Endothelial cell of umbilical vein (primary cell): ENCODE measurements around the gene SCTR. TPM values are rescaled to one million over a fixed set of nuclear protein-coding genes. Genes with fewer than 3 reads are reported as not detected.

ENCODE experiments used
- BruUV-seq: library from RNA; stranded (reverse); fragments of 400-500 nt; replicated peaks from 2 replicates; lab custom pipeline; 2021; lab: Mats Ljungman, UMichigan
- CTCF ChIA-PET: fragments of 300-600, 350-600 bp; sonication (Branson Sonifier 250); formaldehyde crosslinking; loops from one replicate; lab custom pipeline; 2021; ENCODE audit warnings: antibody characterized with exemption, inconsistent platforms; lab: Charles Lee
- POLR2A ChIA-PET: fragments of 300-600, 350-600 bp; sonication (Branson Sonifier 250); formaldehyde crosslinking; loops from one replicate; lab custom pipeline; 2021; ENCODE audit warnings: antibody characterized with exemption, inconsistent platforms; lab: Charles Lee
- DNase-seq: peaks from one replicate; pipeline ENCODE4 v3.0.0-alpha.2; 2011; ENCODE audit warnings: low read depth, low spot score
- FAIRE-seq: peaks from 2 replicates; lab custom pipeline; 2011; peaks lifted over from hg19 to GRCh38; lab: Jason Lieb, UNC
- H2AFZ ChIP-seq: 2 replicates; pipeline ENCODE4 v1.6.0; 2012; ENCODE audit warnings: low read depth, low read length, control low read depth, inconsistent platforms
- H3K27ac ChIP-seq: 2 replicates; pipeline ENCODE4 v1.5.1; 2011; ENCODE audit warnings: low read depth, mild to moderate bottlenecking, control low read depth, low read length, moderate library complexity; ENCODE audit not compliant: insufficient read depth
- H3K27me3 ChIP-seq, 2 experiments: 2 replicates each; pipeline versions ENCODE4 v1.6.0 to v1.6.1; 2011; ENCODE audit warnings: low read length in 2 of 2, mixed read lengths in 1 of 2; ENCODE audit not compliant: control insufficient read depth in 2 of 2, insufficient read depth in 2 of 2
- H3K36me3 ChIP-seq, 2 experiments: 2 replicates in 1 of 2; 3 replicates in 1 of 2; pipeline ENCODE4 v1.5.1; 2011; ENCODE audit warnings: low read length in 2 of 2, mild to moderate bottlenecking in 1 of 2, moderate library complexity in 1 of 2; ENCODE audit not compliant: control insufficient read depth in 2 of 2, insufficient read depth in 2 of 2; ENCODE audit errors: extremely low read depth in 1 of 2
- H3K4me1 ChIP-seq: 3 replicates; pipeline ENCODE4 v1.5.1; 2011; ENCODE audit warnings: mild to moderate bottlenecking, low read length; ENCODE audit not compliant: control insufficient read depth, insufficient read depth; ENCODE audit errors: extremely low read depth
- H3K4me2 ChIP-seq: 2 replicates; pipeline ENCODE4 v1.6.1; 2011; ENCODE audit warnings: low read length, control low read depth, mixed read lengths; ENCODE audit not compliant: insufficient read depth
- H3K4me3 ChIP-seq, 3 experiments: fragments of 200-600 bp in 1 of 3; sonication (generic), shearing (Covaris generic) in 1 of 3; replicated peaks in 1 of 3; 2 replicates each; pipeline ENCODE4 v1.5.1; 2011 to 2016; ENCODE audit warnings: control low read depth in 3 of 3, low read length in 3 of 3, mild to moderate bottlenecking in 2 of 3, inconsistent platforms in 1 of 3, low read depth in 1 of 3, moderate library complexity in 1 of 3; ENCODE audit not compliant: insufficient read depth in 1 of 3
- H3K79me2 ChIP-seq: 2 replicates; pipeline ENCODE4 v1.6.0; 2012; ENCODE audit warnings: low read length, inconsistent platforms; ENCODE audit not compliant: control insufficient read depth, insufficient read depth
- H3K9ac ChIP-seq: replicated peaks from 2 replicates; pipeline ENCODE3; 2011; ENCODE audit warnings: low read length, control low read depth; ENCODE audit not compliant: insufficient read depth; ENCODE audit errors: extremely low read depth
- H3K9me1 ChIP-seq: replicated peaks from 3 replicates; pipeline ENCODE4 v1.6.0; 2011; ENCODE audit warnings: mild to moderate bottlenecking, low read length; ENCODE audit not compliant: control insufficient read depth, insufficient read depth; ENCODE audit errors: extremely low read depth
- H3K9me3 ChIP-seq: replicated peaks from 2 replicates; pipeline ENCODE4 v1.5.1; 2012; ENCODE audit warnings: low read length, inconsistent platforms; ENCODE audit not compliant: control insufficient read depth, insufficient read depth
- H4K20me1 ChIP-seq: replicated peaks from 2 replicates; pipeline ENCODE3; 2011; ENCODE audit warnings: mild to moderate bottlenecking, low read length; ENCODE audit not compliant: control insufficient read depth, insufficient read depth; ENCODE audit errors: extremely low read depth
- EZH2 ChIP-seq: IDR thresholded peaks from 2 replicates; pipeline ENCODE4 v1.6.1; 2012; ENCODE audit warnings: borderline replicate concordance, low read depth, mild to moderate bottlenecking, moderate library complexity, low read length, inconsistent platforms; ENCODE audit not compliant: severe bottlenecking
- FOS ChIP-seq: IDR thresholded peaks from 2 replicates; pipeline ENCODE4 v1.6.1; 2011; ENCODE audit warnings: mild to moderate bottlenecking, low read length, moderate library complexity, borderline replicate concordance; ENCODE audit not compliant: insufficient read depth
- GATA2 ChIP-seq: IDR thresholded peaks from 2 replicates; pipeline ENCODE4 v1.7.0; 2011; ENCODE audit warnings: low read depth, mild to moderate bottlenecking, moderate library complexity, mixed read lengths, low read length; ENCODE audit not compliant: insufficient read length, insufficient read depth
- JUN ChIP-seq: IDR thresholded peaks from 2 replicates; pipeline ENCODE4 v1.6.1; 2011; ENCODE audit warnings: borderline replicate concordance, low read depth; ENCODE audit not compliant: insufficient read length, insufficient read depth
- MYC ChIP-seq: IDR thresholded peaks from one replicate; pipeline ENCODE4 v1.6.1; 2011; ENCODE audit warnings: mild to moderate bottlenecking, low read depth, low read length
- POLR2A ChIP-seq: IDR thresholded peaks from 2 replicates; pipeline ENCODE4 v1.6.1; 2012; ENCODE audit warnings: low read depth, mild to moderate bottlenecking, control low read depth, low read length
- POLR2AphosphoS5 ChIP-seq: IDR thresholded peaks from 2 replicates; pipeline ENCODE4 v1.6.1; 2012; ENCODE audit warnings: low read depth, mild to moderate bottlenecking, control low read depth, low read length, moderate library complexity; ENCODE audit not compliant: insufficient read depth
- dilution Hi-C: fragments of 300-500 bp; cut with MboI; formaldehyde crosslinking; loops from one replicate; pipeline ENCODE4 v1.15.0; 2019; ENCODE audit warnings: low sequenced_read_pairs; ENCODE audit not compliant: extremely low pct_ligation_motif_present
- intact Hi-C: fragments of 100-400 bp; cut with micrococcal nuclease; formaldehyde crosslinking; loops from one replicate; pipeline ENCODE4 v1.10.0; 2022
- polyA plus RNA-seq, 4 experiments: library from polyadenylated mRNA; depleted of rRNA in 3 of 4; stranded (reverse) in 3 of 4; unstranded in 1 of 4; fragments of >200 nt; gene quantifications; 2 replicates each; pipeline versions ENCODE4 v1.2.1 to v1.2.3, GENCODE V29; 2011 to 2012; ENCODE audit warnings: missing spikeins in 1 of 4
- total RNA-seq: library from RNA; stranded (reverse); gene quantifications from 2 replicates; pipeline ENCODE4 v1.2.3, GENCODE V29; 2021
- TF ChIP-seq, protein P1 (sequence below), 2 donors: IDR thresholded peaks; 1 replicate in 1 of 2; 2 replicates in 1 of 2; pipeline ENCODE4 v1.5.1; 2011; ENCODE audit warnings: low read length in 2 of 2, mild to moderate bottlenecking in 2 of 2, moderate library complexity in 2 of 2, control low read depth in 1 of 2, inconsistent platforms in 1 of 2, low read depth in 1 of 2; ENCODE audit not compliant: insufficient read depth in 1 of 2; ENCODE audit errors: extremely low read depth in 1 of 2
- TF ChIP-seq, protein P2 (sequence below): IDR thresholded peaks from 2 replicates; pipeline ENCODE4 v1.6.1; 2011; ENCODE audit not compliant: insufficient read depth, insufficient read length

Gene SCTR
- total and polyA plus RNA-seq, 2 donors (not counting 3 experiments of a cell fraction or from before 2014, with no cell fraction given), result not detected

DNA sequence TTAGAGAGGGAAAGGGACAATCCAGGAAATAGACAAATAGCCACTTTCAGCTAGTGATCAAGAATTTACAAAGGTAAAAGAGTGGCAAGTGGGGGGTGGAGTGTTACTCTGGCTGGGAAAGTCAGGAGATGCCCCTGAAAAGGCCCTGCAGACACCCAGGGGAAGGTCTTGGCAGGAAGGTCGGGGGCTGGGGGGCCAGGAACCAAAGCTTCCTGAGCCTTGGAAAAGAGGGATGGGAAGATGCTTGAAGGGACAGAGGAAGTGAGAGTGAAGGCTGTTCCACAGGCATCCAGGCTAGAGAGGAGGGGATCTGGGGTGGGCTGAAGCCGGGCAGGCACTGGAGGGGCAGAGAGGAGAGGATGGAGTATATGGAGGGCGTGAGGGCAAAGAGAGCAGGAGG lies 96.5 kb downstream of the SCTR start:
- dilution Hi-C loops, result no loop called here
- no peak for FAIRE-seq

More for the DNA sequence above, 96.5 kb downstream of the SCTR start:
- TF ChIP-seq, protein P1, sequence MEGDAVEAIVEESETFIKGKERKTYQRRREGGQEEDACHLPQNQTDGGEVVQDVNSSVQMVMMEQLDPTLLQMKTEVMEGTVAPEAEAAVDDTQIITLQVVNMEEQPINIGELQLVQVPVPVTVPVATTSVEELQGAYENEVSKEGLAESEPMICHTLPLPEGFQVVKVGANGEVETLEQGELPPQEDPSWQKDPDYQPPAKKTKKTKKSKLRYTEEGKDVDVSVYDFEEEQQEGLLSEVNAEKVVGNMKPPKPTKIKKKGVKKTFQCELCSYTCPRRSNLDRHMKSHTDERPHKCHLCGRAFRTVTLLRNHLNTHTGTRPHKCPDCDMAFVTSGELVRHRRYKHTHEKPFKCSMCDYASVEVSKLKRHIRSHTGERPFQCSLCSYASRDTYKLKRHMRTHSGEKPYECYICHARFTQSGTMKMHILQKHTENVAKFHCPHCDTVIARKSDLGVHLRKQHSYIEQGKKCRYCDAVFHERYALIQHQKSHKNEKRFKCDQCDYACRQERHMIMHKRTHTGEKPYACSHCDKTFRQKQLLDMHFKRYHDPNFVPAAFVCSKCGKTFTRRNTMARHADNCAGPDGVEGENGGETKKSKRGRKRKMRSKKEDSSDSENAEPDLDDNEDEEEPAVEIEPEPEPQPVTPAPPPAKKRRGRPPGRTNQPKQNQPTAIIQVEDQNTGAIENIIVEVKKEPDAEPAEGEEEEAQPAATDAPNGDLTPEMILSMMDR (IDR thresholded peaks at IDR 0.05; ENCODE audit: extremely low read depth in 1 of 2, insufficient read depth in 1 of 2, low read depth in 1 of 2, low read length in 2 of 2), result no peak
- no peak for TF ChIP-seq MYC
- TF ChIP-seq, protein P2, sequence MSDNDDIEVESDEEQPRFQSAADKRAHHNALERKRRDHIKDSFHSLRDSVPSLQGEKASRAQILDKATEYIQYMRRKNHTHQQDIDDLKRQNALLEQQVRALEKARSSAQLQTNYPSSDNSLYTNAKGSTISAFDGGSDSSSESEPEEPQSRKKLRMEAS, result no peak
- TF ChIP-seq FOS, result no peak
- TF ChIP-seq GATA2, result no peak
- no peak for TF ChIP-seq POLR2AphosphoS5
- no peak for TF ChIP-seq EZH2
- no peak for TF ChIP-seq POLR2A
- no peak for TF ChIP-seq JUN
- Histone ChIP-seq H3K79me2 (no peaks in the 10 kb centered on the region), H3K9me3 (no peaks in the 10 kb centered on the region), H3K9ac (no peak overlapping the region), H3K4me3 (no peak overlapping the region), H3K27me3 (peaks cover 14 to 20% of the 10 kb centered on the region in 2 experiments), H3K4me1 (peaks cover 9% of the 10 kb centered on the region), H3K9me1 (no peaks in the 10 kb centered on the region), H4K20me1 (no peaks in the 10 kb centered on the region), H3K4me2 (no peak overlapping the region), H3K36me3 (no peaks in the 10 kb centered on the region), H2AFZ (no peak overlapping the region), H3K27ac (no peak overlapping the region)
- intact Hi-C loops, result no loop called here
- no TSS peak for BruUV-seq
- ChIA-PET CTCF (interaction anchor here (1.0 kb wide), 1 partner anchor 51 kb away, joined by 3 read pairs; no protein-coding TSS in a partner anchor), POLR2A (no interaction called here)
- DNase-seq, result no peak
